Common myeloid progenitor, CD34-positive (primary cell): Measurements from ENCODE around the gene PSPC1.
"Not testable (repeated sequence)": the region's sequence is repeated elsewhere in the genome, so short reads cannot be mapped to it uniquely, and the experiment has no call there.

ENCODE experiments used
- CTCF ChIA-PET: fragments of 350-600 bp; sonication (Branson Sonifier 250); formaldehyde crosslinking; loops from one replicate; lab custom pipeline; 2021; ENCODE audit warnings: antibody characterized with exemption; lab: Charles Lee
- POLR2A ChIA-PET: fragments of 350-600 bp; sonication (Branson Sonifier 250); formaldehyde crosslinking; loops from one replicate; lab custom pipeline; 2021; ENCODE audit warnings: antibody characterized with exemption; lab: Charles Lee
- DNase-seq, 3 donors: peaks; one replicate each; pipeline versions ENCODE4 v3.0.0 to v3.0.0-alpha.2; 2013
- H3K27ac ChIP-seq, 2 experiments: 1 replicate in 1 of 2; 2 replicates in 1 of 2; pipeline ENCODE4 v1.7.0; 2013; ENCODE audit warnings: inconsistent platforms in 2 of 2, low read length in 2 of 2, mild to moderate bottlenecking in 2 of 2, low read depth in 1 of 2, moderate library complexity in 1 of 2; ENCODE audit not compliant: severe bottlenecking in 2 of 2, insufficient read depth in 1 of 2, poor library complexity in 1 of 2
- H3K27me3 ChIP-seq, 5 experiments: replicated peaks in 2 of 5; 1 replicate in 3 of 5; 2 replicates in 2 of 5; pipeline versions ENCODE4 v1.6.1 to v1.7.0; 2013; ENCODE audit warnings: low read length in 4 of 5, mild to moderate bottlenecking in 2 of 5, moderate library complexity in 2 of 5, inconsistent platforms in 1 of 5; ENCODE audit not compliant: insufficient read depth in 5 of 5, control insufficient read depth in 4 of 5
- H3K36me3 ChIP-seq, 4 experiments: 1 replicate in 2 of 4; 2 replicates in 2 of 4; pipeline versions ENCODE4 v1.6.1 to v1.7.0; 2013; ENCODE audit warnings: low read length in 3 of 4, control low read depth in 1 of 4, mild to moderate bottlenecking in 1 of 4; ENCODE audit not compliant: control insufficient read depth in 4 of 4, insufficient read depth in 4 of 4
- H3K4me1 ChIP-seq, 4 experiments: 1 replicate in 3 of 4; 2 replicates in 1 of 4; pipeline versions ENCODE4 v1.6.1 to v1.7.1; 2013; ENCODE audit warnings: low read length in 3 of 4, mild to moderate bottlenecking in 3 of 4, control low read depth in 1 of 4, inconsistent platforms in 1 of 4, moderate library complexity in 1 of 4; ENCODE audit not compliant: control insufficient read depth in 4 of 4, insufficient read depth in 4 of 4; ENCODE audit errors: control extremely low read depth in 1 of 4
- H3K4me3 ChIP-seq, 7 experiments: 1 replicate in 4 of 7; 2 replicates in 3 of 7; pipeline versions ENCODE4 v1.5.1 to v1.7.0; 2013; ENCODE audit warnings: mild to moderate bottlenecking in 7 of 7, low read length in 6 of 7, moderate library complexity in 6 of 7, inconsistent platforms in 2 of 7, low read depth in 2 of 7, control low read depth in 1 of 7; ENCODE audit not compliant: insufficient read depth in 4 of 7, control insufficient read depth in 1 of 7; ENCODE audit errors: extremely low read depth in 1 of 7
- H3K9me3 ChIP-seq, 5 experiments: 1 replicate in 4 of 5; 2 replicates in 1 of 5; pipeline versions ENCODE4 v1.6.1 to v1.7.1; 2013; ENCODE audit warnings: low read length in 4 of 5, mild to moderate bottlenecking in 2 of 5, inconsistent platforms in 1 of 5, low read depth in 1 of 5, moderate library complexity in 1 of 5; ENCODE audit not compliant: control insufficient read depth in 4 of 5, insufficient read depth in 2 of 5; ENCODE audit errors: control extremely low read depth in 1 of 5
- WGBS: methylation state at CpG from one replicate; pipeline ENCODE4 v1.1.5; 2013; ENCODE audit not compliant: insufficient coverage; 5-methylcytosine and 5-hydroxymethylcytosine counted together

PSPC1 gene

GRCh38 chr13:19700963-19701362 lies 81.8 kb downstream of the PSPC1 start:
- H3K4me1 ChIP-seq, CTCF ChIA-PET, POLR2A ChIA-PET, H3K27ac ChIP-seq, H3K36me3 ChIP-seq, H3K9me3 ChIP-seq, DNase-seq, H3K27me3 ChIP-seq, H3K4me3 ChIP-seq: not testable (repeated sequence)
- no CpG with 5 or more reads among the region's 5 CpGs for WGBS

- no peaks in the 10 kb centered on the region for H3K27me3 ChIP-seq
- H3K27ac ChIP-seq = no peak overlapping the region
- DNase-seq = no peak
- H3K9me3 ChIP-seq = no peaks in the 10 kb centered on the region
- peaks cover 4 to 13% (median 10%) of the 10 kb centered on the region in 4 experiments for H3K36me3 ChIP-seq
- ChIA-PET POLR2A (no interaction called here), CTCF (no interaction called here)
- H3K4me1 ChIP-seq = no peaks in the 10 kb centered on the region
- H3K4me3 ChIP-seq = no peak overlapping the region
- WGBS = no CpG with 5 or more reads among the region's 3 CpGs
These were observed 86.9 kb downstream of the PSPC1 start for GRCh38 chr13:19695829-19696228.

GRCh38 chr13:19695428-19695827 lies 87.3 kb downstream of the PSPC1 start:
- no peak for DNase-seq
- Histone ChIP-seq H3K36me3 (peaks cover 7 to 14% (median 12%) of the 10 kb centered on the region in 4 experiments), H3K4me1 (no peaks in the 10 kb centered on the region), H3K27me3 (no peaks in the 10 kb centered on the region), H3K27ac (no peak overlapping the region), H3K4me3 (no peak overlapping the region), H3K9me3 (no peaks in the 10 kb centered on the region)
- ChIA-PET POLR2A (no interaction called here), CTCF (no interaction called here)
- no CpG with 5 or more reads among the region's 1 CpG for WGBS

- H3K27ac ChIP-seq, CTCF ChIA-PET, H3K4me1 ChIP-seq, H3K9me3 ChIP-seq, DNase-seq, POLR2A ChIA-PET, H3K27me3 ChIP-seq, H3K4me3 ChIP-seq: not testable (repeated sequence)
- 97% methylated on average over 6 of the region's 8 CpGs for whole genome bisulfite sequencing
- peaks cover 7 to 21% (median 12%) of the 10 kb centered on the region in 4 experiments for H3K36me3 ChIP-seq
These were observed 91.3 kb downstream of the PSPC1 start for GRCh38 chr13:19691447-19691846.

- Histone ChIP-seq H3K36me3 (peaks cover 0 to 10% (median 2%) of the 10 kb centered on the region in 4 experiments), H3K27me3 (no peaks in the 10 kb centered on the region), H3K4me1 (peaks cover 0 to 6% (median 5%) of the 10 kb centered on the region in 4 experiments), H3K27ac (no peak overlapping the region), H3K9me3 (no peaks in the 10 kb centered on the region), H3K4me3 (no peak overlapping the region)
- no peak for DNase-seq
- ChIA-PET CTCF (no interaction called here), POLR2A (no interaction called here)
These were observed 97.3 kb downstream of the PSPC1 start for GRCh38 chr13:19685437-19685836.

GRCh38 chr13:19685034-19685433 lies 97.7 kb downstream of the PSPC1 start:
- 100% methylated on average over 1 of the region's 5 CpGs for WGBS
- Histone ChIP-seq H3K36me3 (peaks cover 0 to 8% (median 2%) of the 10 kb centered on the region in 4 experiments), H3K27me3 (no peaks in the 10 kb centered on the region), H3K27ac (no peak overlapping the region), H3K9me3 (no peaks in the 10 kb centered on the region), H3K4me1 (peaks cover 0 to 6% (median 5%) of the 10 kb centered on the region in 4 experiments), H3K4me3 (no peak overlapping the region)
- ChIA-PET CTCF (no interaction called here), POLR2A (no interaction called here)
- no peak for DNase-seq

GRCh38 chr13:19681517-19681916 lies 101.2 kb downstream of the PSPC1 start:
- no peaks in the 10 kb centered on the region for H3K9me3 ChIP-seq
- ChIA-PET CTCF (interaction anchor here (0.9 kb wide), 1 partner anchor 15 kb away, joined by 3 read pairs; no protein-coding TSS in a partner anchor), POLR2A (interaction anchor here (0.7 kb wide), 1 partner anchor 8 kb away, joined by 4 read pairs; no protein-coding TSS in a partner anchor)
- whole genome bisulfite sequencing = 80% methylated on average over 1 of the region's 2 CpGs
- no peak overlapping the region for H3K27ac ChIP-seq
- peak in 2 of 3 donors; percentile 33 to 40 for DNase-seq
- peaks cover 0 to 17% (median 10%) of the 10 kb centered on the region in 4 experiments for H3K4me1 ChIP-seq
- no peaks in the 10 kb centered on the region for H3K27me3 ChIP-seq
- peak overlapping the region in 1 of 7 experiments; percentile 42 for H3K4me3 ChIP-seq
- H3K36me3 ChIP-seq = peaks cover 0 to 3% (median under 1%) of the 10 kb centered on the region in 4 experiments
